OCI-LY7 (cell line): ENCODE results near the gene PILRA. TPM values are rescaled to one million over a fixed set of nuclear protein-coding genes. Genes with fewer than 3 reads are reported as not detected.

Source experiments
- BruUV-seq: library from RNA; stranded (reverse); fragments of 400-500 nt; replicated peaks from 2 replicates; lab custom pipeline; 2021; lab: Mats Ljungman, UMichigan
- CTCF ChIA-PET: fragments of 300-600 bp; sonication (Branson Sonifier 250); formaldehyde crosslinking; loops from one replicate; lab custom pipeline; 2022; ENCODE audit warnings: antibody characterized with exemption; ENCODE audit not compliant: unreplicated experiment; lab: Charles Lee
- POLR2A ChIA-PET: fragments of 300-600 bp; sonication (Branson Sonifier 250); formaldehyde crosslinking; loops from one replicate; lab custom pipeline; 2022; ENCODE audit warnings: antibody characterized with exemption; lab: Charles Lee
- DNase-seq: peaks from one replicate; pipeline ENCODE4 v3.0.0-alpha.2; 2015; ENCODE audit warnings: low spot score
- H2AFZ ChIP-seq: fragments of 200-600 bp; sonication (generic), shearing (Covaris generic); 2 replicates; pipeline ENCODE4 v1.6.1; 2014; ENCODE audit warnings: mild to moderate bottlenecking, antibody characterized with exemption, low read length, moderate library complexity
- H3K27ac ChIP-seq: fragments of 200-600 bp; sonication (generic); 2 replicates; pipeline ENCODE4 v1.5.1; 2014; ENCODE audit warnings: mixed run types, low read depth, mild to moderate bottlenecking, moderate library complexity, low read length, inconsistent platforms; ENCODE audit not compliant: poor library complexity, severe bottlenecking
- H3K36me3 ChIP-seq: fragments of 200-600 bp; sonication (generic); 2 replicates; pipeline ENCODE4 v1.6.1; 2014; ENCODE audit warnings: mild to moderate bottlenecking, antibody characterized with exemption, low read length, moderate library complexity, mixed read lengths; ENCODE audit not compliant: insufficient read depth
- H3K4me1 ChIP-seq: fragments of 200-600 bp; sonication (generic); 2 replicates; pipeline ENCODE4 v1.5.1; 2014; ENCODE audit warnings: mild to moderate bottlenecking, low read length; ENCODE audit not compliant: insufficient read depth, poor library complexity, severe bottlenecking
- H3K4me2 ChIP-seq: fragments of 200-600 bp; sonication (generic); 2 replicates; pipeline ENCODE4 v1.6.1; 2014; ENCODE audit warnings: mild to moderate bottlenecking, low read length
- H3K4me3 ChIP-seq: fragments of 200-600 bp; sonication (generic); 2 replicates; pipeline ENCODE4 v1.5.1; 2014; ENCODE audit warnings: mild to moderate bottlenecking, low read depth, low read length; ENCODE audit not compliant: poor library complexity, severe bottlenecking
- H3K79me2 ChIP-seq: fragments of 200-600 bp; sonication (generic); 2 replicates; pipeline ENCODE4 v1.6.1; 2016; ENCODE audit warnings: low read depth, mild to moderate bottlenecking, low read length, moderate library complexity, mixed read lengths; ENCODE audit not compliant: insufficient read depth
- H3K9me2 ChIP-seq: fragments of 200-600 bp; sonication (generic); 2 replicates; pipeline ENCODE4 v1.6.1; 2016; ENCODE audit warnings: mild to moderate bottlenecking, low read length, mixed read lengths; ENCODE audit not compliant: insufficient read depth
- H3K9me3 ChIP-seq: fragments of 200-600 bp; sonication (generic); 2 replicates; pipeline ENCODE4 v1.6.1; 2014; ENCODE audit warnings: mild to moderate bottlenecking, mixed run types, low read length, mixed read lengths
- H4K20me1 ChIP-seq: fragments of 200-600 bp; sonication (generic); 2 replicates; pipeline ENCODE4 v1.6.1; 2014; ENCODE audit warnings: mild to moderate bottlenecking, antibody characterized with exemption, low read length, moderate library complexity, mixed read lengths; ENCODE audit not compliant: insufficient read depth
- CTCF ChIP-seq: fragments of 200-600 bp; sonication (generic); conservative IDR thresholded peaks from 2 replicates; pipeline ENCODE4 v1.5.1; 2014; ENCODE audit warnings: mild to moderate bottlenecking, antibody characterized with exemption, low read length, moderate library complexity, mixed read lengths
- EZH2phosphoT487 ChIP-seq: fragments of 200-600 bp; sonication (generic); IDR thresholded peaks from 2 replicates; pipeline ENCODE4 v1.6.1; 2018; ENCODE audit warnings: low read depth, borderline replicate concordance, mild to moderate bottlenecking, mixed run types, antibody characterized with exemption, low read length, moderate library complexity, mixed read lengths
- intact Hi-C: fragments of 100-400 bp; cut with micrococcal nuclease; formaldehyde crosslinking; loops from one replicate; pipeline ENCODE4 v1.10.0; 2022; ENCODE audit not compliant: unreplicated experiment
- small RNA-seq: library from RNA; depleted of rRNA; stranded (forward); fragments of <200 nt; gene quantifications from one replicate; pipeline ENCODE3, GENCODE V24; 2014
- total RNA-seq, 2 experiments: library from RNA; depleted of rRNA in 1 of 2; stranded (reverse); fragments of >200 nt in 1 of 2; shearing (Covaris generic) in 1 of 2; gene quantifications; 2 replicates each; pipeline ENCODE4 v1.2.3, GENCODE V29; 2014 to 2022

The PILRA gene
- total RNA-seq, 2 experiments from 2014 or later = 8.0 to 16.0 TPM

- Histone ChIP-seq H3K36me3 (no peaks in the 10 kb centered on the region), H3K27ac (no peak overlapping the region), H4K20me1 (no peaks in the 10 kb centered on the region), H3K4me3 (no peak overlapping the region), H3K4me2 (no peak overlapping the region), H3K79me2 (no peaks in the 10 kb centered on the region), H3K4me1 (peaks cover 27% of the 10 kb centered on the region), H3K9me2 (no peaks in the 10 kb centered on the region), H2AFZ (no peak overlapping the region), H3K9me3 (no peaks in the 10 kb centered on the region)
- no TSS peak for BruUV-seq
- ChIA-PET POLR2A (interaction anchor here (0.9 to 1.6 kb wide), 3 partner anchors 12 to 27 kb away, joined by 3 to 6 read pairs (median 6); partner anchors contain the start of gene PPP1R35), CTCF (no interaction called here)
- no peak for DNase-seq
- intact Hi-C loops = no loop called here
- TF ChIP-seq EZH2phosphoT487 = no peak
- TF ChIP-seq CTCF = no peak
These were observed 76.0 kb downstream of the PILRA start for GRCh38 chr7:100449190-100449795.

Small RNA genes lying within 50 kb of the gene (small RNA-seq; reads per million reads assigned to genes)
- not detected for gene RF00019

Other genes starting within 250 kb of the PILRA start
- 4.4 and 4.8 TPM in 2 replicates for gene MBLAC1, start 246.5 kb upstream of the PILRA start, total RNA-seq (2014; rRNA removed; shearing (Covaris generic))
- 3.7 and 4.5 TPM in 2 replicates for gene MBLAC1, start 246.5 kb upstream of the PILRA start, total RNA-seq (2022)
- 243 and 263 TPM in 2 replicates for gene LAMTOR4, start 224.6 kb upstream of the PILRA start, total RNA-seq (2014; rRNA removed; shearing (Covaris generic))
- 207 and 237 TPM in 2 replicates for gene LAMTOR4, start 224.6 kb upstream of the PILRA start, total RNA-seq (2022)
- 30.6 and 38.8 TPM in 2 replicates for gene TRAPPC14, start 214.8 kb upstream of the PILRA start, total RNA-seq (2014; rRNA removed; shearing (Covaris generic))
- 41.6 and 49.9 TPM in 2 replicates for gene TRAPPC14, start 214.8 kb upstream of the PILRA start, total RNA-seq (2022)
- gene GAL3ST4, start 204.9 kb upstream of the PILRA start, total RNA-seq (2014; rRNA removed; shearing (Covaris generic)) = 3.9 and 4.6 TPM in 2 replicates
- 5.2 and 6.1 TPM in 2 replicates for gene GAL3ST4, start 204.9 kb upstream of the PILRA start, total RNA-seq (2022)
- gene GPC2, start 196.1 kb upstream of the PILRA start, total RNA-seq (2014; rRNA removed; shearing (Covaris generic)) = 20.2 and 33.2 TPM in 2 replicates
- 23.2 and 31.7 TPM in 2 replicates for gene GPC2, start 196.1 kb upstream of the PILRA start, total RNA-seq (2022)
- 56.1 and 82.8 TPM in 2 replicates for gene STAG3, start 195.6 kb upstream of the PILRA start, total RNA-seq (2014; rRNA removed; shearing (Covaris generic))
- gene STAG3, start 195.6 kb upstream of the PILRA start, total RNA-seq (2022) = 70.2 and 79.2 TPM in 2 replicates
- gene PVRIG, start 153.5 kb upstream of the PILRA start, total RNA-seq (2014; rRNA removed; shearing (Covaris generic)) = 61.5 and 83.3 TPM in 2 replicates
- 86.6 and 99.4 TPM in 2 replicates for gene PVRIG, start 153.5 kb upstream of the PILRA start, total RNA-seq (2022)
- gene SPDYE3, start 65.8 kb upstream of the PILRA start, total RNA-seq (2014; rRNA removed; shearing (Covaris generic)) = not detected in 2 replicates
- not detected in 2 replicates for gene SPDYE3, start 65.8 kb upstream of the PILRA start, total RNA-seq (2022)
- 90.2 and 102 TPM in 2 replicates for gene PILRB, start 15.4 kb upstream of the PILRA start, total RNA-seq (2014; rRNA removed; shearing (Covaris generic))
- 95.0 and 106 TPM in 2 replicates for gene PILRB, start 15.4 kb upstream of the PILRA start, total RNA-seq (2022)
- gene ZCWPW1, start 55.2 kb downstream of the PILRA start, total RNA-seq (2014; rRNA removed; shearing (Covaris generic)) = 4.1 and 10.9 TPM in 2 replicates
- 10.8 and 11.9 TPM in 2 replicates for gene ZCWPW1, start 55.2 kb downstream of the PILRA start, total RNA-seq (2022)
- 37.9 and 44.2 TPM in 2 replicates for gene MEPCE, start 56.3 kb downstream of the PILRA start, total RNA-seq (2014; rRNA removed; shearing (Covaris generic))
- 54.1 and 65.6 TPM in 2 replicates for gene MEPCE, start 56.3 kb downstream of the PILRA start, total RNA-seq (2022)
- 127 and 137 TPM in 2 replicates for gene PPP1R35, start 63.0 kb downstream of the PILRA start, total RNA-seq (2014; rRNA removed; shearing (Covaris generic))
- gene PPP1R35, start 63.0 kb downstream of the PILRA start, total RNA-seq (2022) = 86.9 and 90.6 TPM in 2 replicates
- gene SPACDR, start 90.8 kb downstream of the PILRA start, total RNA-seq (2014; rRNA removed; shearing (Covaris generic)) = 0.54 and 1.6 TPM in 2 replicates
- 2.4 and 3.7 TPM in 2 replicates for gene SPACDR, start 90.8 kb downstream of the PILRA start, total RNA-seq (2022)
- 38.5 and 41.4 TPM in 2 replicates for gene TSC22D4, start 105.7 kb downstream of the PILRA start, total RNA-seq (2014; rRNA removed; shearing (Covaris generic))
- 75.4 and 76.6 TPM in 2 replicates for gene TSC22D4, start 105.7 kb downstream of the PILRA start, total RNA-seq (2022)
- 0.08 and 0.98 TPM in 2 replicates for gene NYAP1, start 110.4 kb downstream of the PILRA start, total RNA-seq (2014; rRNA removed; shearing (Covaris generic))
- gene NYAP1, start 110.4 kb downstream of the PILRA start, total RNA-seq (2022) = 0.10 and 0.50 TPM in 2 replicates
- 7.9 and 11.5 TPM in 2 replicates for gene AGFG2, start 165.7 kb downstream of the PILRA start, total RNA-seq (2014; rRNA removed; shearing (Covaris generic))
- gene AGFG2, start 165.7 kb downstream of the PILRA start, total RNA-seq (2022) = 15.2 and 17.1 TPM in 2 replicates
- gene SAP25, start 200.4 kb downstream of the PILRA start, total RNA-seq (2014; rRNA removed; shearing (Covaris generic)) = 1.2 and 1.5 TPM in 2 replicates
- gene SAP25, start 200.4 kb downstream of the PILRA start, total RNA-seq (2022) = 12.7 and 14.0 TPM in 2 replicates
- gene LRCH4, start 212.6 kb downstream of the PILRA start, total RNA-seq (2014; rRNA removed; shearing (Covaris generic)) = 30.3 and 39.2 TPM in 2 replicates
- gene LRCH4, start 212.6 kb downstream of the PILRA start, total RNA-seq (2022) = 72.0 and 75.5 TPM in 2 replicates
- 0.16 TPM in 1 of 2 replicates, not detected in the other for gene FBXO24, start 212.8 kb downstream of the PILRA start, total RNA-seq (2014; rRNA removed; shearing (Covaris generic))
- 1.2 and 1.7 TPM in 2 replicates for gene FBXO24, start 212.8 kb downstream of the PILRA start, total RNA-seq (2022)
- gene PCOLCE, start 228.9 kb downstream of the PILRA start, total RNA-seq (2014; rRNA removed; shearing (Covaris generic)) = 8.8 and 27.6 TPM in 2 replicates
- gene PCOLCE, start 228.9 kb downstream of the PILRA start, total RNA-seq (2022) = 32.3 and 38.3 TPM in 2 replicates
- 7.1 and 12.0 TPM in 2 replicates for gene MOSPD3, start 239.1 kb downstream of the PILRA start, total RNA-seq (2014; rRNA removed; shearing (Covaris generic))
- gene MOSPD3, start 239.1 kb downstream of the PILRA start, total RNA-seq (2022) = 10.4 and 15.1 TPM in 2 replicates